Astrocyte (in vitro differentiated cells and primary cell): ENCODE measurements around the gene ALOX12. TPM values are rescaled to one million over a fixed set of nuclear protein-coding genes. Genes with fewer than 3 reads are reported as not detected.

ENCODE experiments used
- DNase-seq: peaks from one replicate; pipeline ENCODE4 v3.0.0-alpha.2; 2010; ENCODE audit warnings: low read depth
- FAIRE-seq: peaks from 2 replicates; lab custom pipeline; 2011; peaks lifted over from hg19 to GRCh38; lab: Jason Lieb, UNC
- H2AFZ ChIP-seq: 2 replicates; pipeline ENCODE4 v1.6.0; 2012; ENCODE audit warnings: low read depth, low read length, inconsistent platforms
- H3K27ac ChIP-seq: 2 replicates; pipeline ENCODE4 v1.5.1; 2011; ENCODE audit warnings: low read depth, low read length, inconsistent platforms
- H3K27me3 ChIP-seq: 2 replicates; pipeline ENCODE4 v1.6.0; 2011; ENCODE audit warnings: low read length, inconsistent platforms; ENCODE audit not compliant: insufficient read depth
- H3K36me3 ChIP-seq: 2 replicates; pipeline ENCODE4 v1.5.1; 2011; ENCODE audit warnings: low read length, inconsistent platforms; ENCODE audit not compliant: insufficient read depth
- H3K4me1 ChIP-seq: 2 replicates; pipeline ENCODE4 v1.5.1; 2011; ENCODE audit warnings: low read length, inconsistent platforms; ENCODE audit not compliant: insufficient read depth
- H3K4me2 ChIP-seq: 2 replicates; pipeline ENCODE4 v1.6.0; 2012; ENCODE audit warnings: low read length, inconsistent platforms
- H3K4me3 ChIP-seq: 2 replicates; pipeline ENCODE4 v1.5.1; 2011; ENCODE audit warnings: low read depth, mild to moderate bottlenecking, low read length, inconsistent platforms; ENCODE audit not compliant: insufficient read depth
- H3K79me2 ChIP-seq: 2 replicates; pipeline ENCODE4 v1.6.0; 2012; ENCODE audit warnings: mild to moderate bottlenecking, low read length, inconsistent platforms; ENCODE audit not compliant: insufficient read depth
- H3K9ac ChIP-seq: 2 replicates; pipeline ENCODE4 v1.6.0; 2012; ENCODE audit warnings: mild to moderate bottlenecking, low read length, inconsistent platforms
- H3K9me3 ChIP-seq: 2 replicates; pipeline ENCODE4 v1.5.1; 2012; ENCODE audit warnings: low read depth, mild to moderate bottlenecking, low read length, inconsistent platforms; ENCODE audit not compliant: insufficient read depth
- H4K20me1 ChIP-seq: 2 replicates; pipeline ENCODE4 v1.6.0; 2012; ENCODE audit warnings: low read length, inconsistent platforms; ENCODE audit not compliant: insufficient read depth
- H3K27ac Mint-ChIP-seq: one replicate; pipeline ENCODE4 v1.8.0; 2021; ENCODE audit warnings: mild to moderate bottlenecking, mixed read lengths; ENCODE audit not compliant: unreplicated experiment
- H3K27me3 Mint-ChIP-seq: one replicate; pipeline ENCODE4 v1.8.0; 2021; ENCODE audit warnings: low read depth, mixed read lengths; ENCODE audit not compliant: unreplicated experiment
- H3K36me3 Mint-ChIP-seq: one replicate; pipeline ENCODE4 v1.8.0; 2021; ENCODE audit warnings: low read depth, mixed read lengths; ENCODE audit not compliant: unreplicated experiment
- H3K4me1 Mint-ChIP-seq: one replicate; pipeline ENCODE4 v1.8.0; 2021; ENCODE audit warnings: low read depth, mixed read lengths; ENCODE audit not compliant: unreplicated experiment
- H3K4me3 Mint-ChIP-seq: one replicate; pipeline ENCODE4 v1.8.0; 2021; ENCODE audit warnings: mild to moderate bottlenecking, moderate library complexity, mixed read lengths; ENCODE audit not compliant: unreplicated experiment
- H3K9me3 Mint-ChIP-seq: one replicate; pipeline ENCODE4 v1.8.0; 2021; ENCODE audit warnings: mild to moderate bottlenecking, mixed read lengths; ENCODE audit not compliant: unreplicated experiment
- CTCF ChIP-seq: IDR thresholded peaks from 2 replicates; pipeline ENCODE4 v1.5.1; 2011; ENCODE audit warnings: low read depth, mild to moderate bottlenecking, inconsistent platforms, low read length, moderate library complexity; ENCODE audit not compliant: insufficient read depth
- EZH2 ChIP-seq: IDR thresholded peaks from 2 replicates; pipeline ENCODE4 v1.6.1; 2012; ENCODE audit warnings: mild to moderate bottlenecking, low read length, inconsistent platforms; ENCODE audit not compliant: insufficient read depth
- total RNA-seq: library from RNA; stranded (reverse); gene quantifications from 2 replicates; pipeline ENCODE4 v1.2.1, GENCODE V29; 2021

ALOX12 gene
- total RNA-seq, 1 donor from 2014 or later, result not detected

GRCh38 chr17:7004398-7005253 is 8.8 kb downstream of the ALOX12 start:
- Mint-ChIP-seq H3K27me3 (no peaks in the 10 kb centered on the region), H3K36me3 (peaks cover 10% of the 10 kb centered on the region), H3K27ac (no peak overlapping the region), H3K4me3 (no peak overlapping the region), H3K4me1 (peaks cover 4% of the 10 kb centered on the region), H3K9me3 (peaks cover 1% of the 10 kb centered on the region)
- peaks cover 26% of the 10 kb centered on the region for H3K79me2 ChIP-seq
- H3K4me2 ChIP-seq, result no peak overlapping the region
- TF ChIP-seq CTCF (peak; percentile 58), EZH2 (no peak)
- no peaks in the 10 kb centered on the region for H3K27me3 ChIP-seq
- H3K4me3 ChIP-seq, result no peak overlapping the region
- peak; percentile 56 for FAIRE-seq
- peaks cover 67% of the 10 kb centered on the region for H4K20me1 ChIP-seq
- H2AFZ ChIP-seq, result no peak overlapping the region
- no peaks in the 10 kb centered on the region for H3K4me1 ChIP-seq
- H3K9ac ChIP-seq, result no peak overlapping the region
- no peak overlapping the region for H3K27ac ChIP-seq
- no peak for DNase-seq
- H3K9me3 ChIP-seq, result no peaks in the 10 kb centered on the region
- peaks cover 6% of the 10 kb centered on the region for H3K36me3 ChIP-seq

GRCh38 chr17:7005716-7006115 is 9.9 kb downstream of the ALOX12 start:
- Histone ChIP-seq H2AFZ (no peak overlapping the region), H3K9me3 (no peaks in the 10 kb centered on the region), H3K4me3 (no peak overlapping the region), H3K9ac (no peak overlapping the region), H3K4me2 (no peak overlapping the region), H3K27me3 (no peaks in the 10 kb centered on the region), H3K79me2 (peaks cover 37% of the 10 kb centered on the region), H4K20me1 (peaks cover 70% of the 10 kb centered on the region), H3K36me3 (peaks cover 6% of the 10 kb centered on the region), H3K27ac (no peak overlapping the region), H3K4me1 (no peaks in the 10 kb centered on the region)
- Mint-ChIP-seq H3K27ac (no peak overlapping the region), H3K27me3 (no peaks in the 10 kb centered on the region), H3K4me3 (no peak overlapping the region), H3K36me3 (peaks cover 6% of the 10 kb centered on the region), H3K9me3 (peaks cover 1% of the 10 kb centered on the region), H3K4me1 (peaks cover 8% of the 10 kb centered on the region)
- no peak for TF ChIP-seq CTCF
- TF ChIP-seq EZH2, result no peak
- DNase-seq, result no peak
- no peak for FAIRE-seq

- Mint-ChIP-seq H3K4me1 (peaks cover 15% of the 10 kb centered on the region), H3K9me3 (no peaks in the 10 kb centered on the region), H3K27ac (no peak overlapping the region), H3K27me3 (no peaks in the 10 kb centered on the region), H3K36me3 (no peaks in the 10 kb centered on the region), H3K4me3 (peak overlapping the region; percentile 17)
- peaks cover 11% of the 10 kb centered on the region for H3K4me1 ChIP-seq
- no peaks in the 10 kb centered on the region for H3K9me3 ChIP-seq
- no peak overlapping the region for H2AFZ ChIP-seq
- H3K79me2 ChIP-seq, result peaks cover 52% of the 10 kb centered on the region
- no peak for DNase-seq
- H3K27me3 ChIP-seq, result no peaks in the 10 kb centered on the region
- FAIRE-seq, result no peak
- TF ChIP-seq CTCF (no peak), EZH2 (no peak)
- no peak overlapping the region for H3K4me3 ChIP-seq
- no peak overlapping the region for H3K4me2 ChIP-seq
- H3K9ac ChIP-seq, result no peak overlapping the region
- H3K36me3 ChIP-seq, result peaks cover under 1% of the 10 kb centered on the region
- peaks cover 61% of the 10 kb centered on the region for H4K20me1 ChIP-seq
- no peak overlapping the region for H3K27ac ChIP-seq
Observed at GRCh38 chr17:7007143-7007542, 11.3 kb downstream of the ALOX12 start.
